HepG2 (cell line): ENCODE measurements around the gene PPP1R18. TPM values are rescaled to one million over a fixed set of nuclear protein-coding genes. Genes with fewer than 3 reads are reported as not detected.

Experiments
- AHR ChIP-seq: IDR thresholded peaks from 2 replicates; pipeline ENCODE4 v1.6.1; 2018; ENCODE audit warnings: missing genetic modification reagents, missing compliant biosample characterization
- ATF4 ChIP-seq, 2 experiments: fragments of 450-650 bp in 1 of 2; sonication (generic) in 1 of 2; formaldehyde crosslinking; IDR thresholded peaks; 2 replicates each; pipeline versions ENCODE4 v1.5.0 to v1.8.0; 2020 to 2022; ENCODE audit warnings: mild to moderate bottlenecking in 1 of 2, missing genetic modification reagents in 1 of 2
- FOXP1 ChIP-seq, 2 experiments: fragments of 450-650 bp in 1 of 2; IDR thresholded peaks; 2 replicates each; pipeline ENCODE4 v1.6.1; 2017 to 2018; ENCODE audit warnings: antibody characterized with exemption in 1 of 2
- HNRNPL ChIP-seq: fragments of 200-400 bp; formaldehyde crosslinking; IDR thresholded peaks from 2 replicates; pipeline ENCODE4 v1.6.1; 2017; ENCODE audit warnings: mild to moderate bottlenecking, low read depth, low read length
- IKZF5 ChIP-seq: IDR thresholded peaks from 2 replicates; pipeline ENCODE4 v1.6.1; 2018; ENCODE audit warnings: missing genetic modification reagents, mild to moderate bottlenecking, missing compliant biosample characterization
- KLF15 ChIP-seq: sonication (generic); formaldehyde crosslinking; IDR thresholded peaks from 2 replicates; pipeline ENCODE4 v1.8.1; 2023; ENCODE audit warnings: borderline replicate concordance, mild to moderate bottlenecking, inconsistent platforms, missing genetic modification reagents, mixed read lengths
- MEIS1 ChIP-seq: sonication (generic); formaldehyde crosslinking; IDR thresholded peaks from 2 replicates; pipeline ENCODE4 v1.9.0; 2021; ENCODE audit warnings: mild to moderate bottlenecking, missing genetic modification reagents, moderate library complexity, borderline replicate concordance
- MXD4 ChIP-seq: IDR thresholded peaks from 2 replicates; pipeline ENCODE4 v1.6.1; 2016; ENCODE audit warnings: mild to moderate bottlenecking, missing biosample characterization, missing genetic modification reagents
- MYNN ChIP-seq: sonication (generic); formaldehyde crosslinking; IDR thresholded peaks from 2 replicates; pipeline ENCODE4 v1.4.0; 2020; ENCODE audit warnings: mild to moderate bottlenecking, low read depth, missing genetic modification reagents
- REPIN1 ChIP-seq: sonication (generic); formaldehyde crosslinking; IDR thresholded peaks from 2 replicates; pipeline ENCODE4 v1.8.0; 2022; ENCODE audit warnings: missing genetic modification reagents, low read depth, mild to moderate bottlenecking, borderline replicate concordance
- SNAPC5 ChIP-seq: sonication (generic); formaldehyde crosslinking; IDR thresholded peaks from 2 replicates; pipeline ENCODE4 v1.8.1; 2023; ENCODE audit warnings: mild to moderate bottlenecking, missing genetic modification reagents, borderline replicate concordance
- SNRNP70 ChIP-seq: fragments of 200-400 bp; formaldehyde crosslinking; IDR thresholded peaks from 2 replicates; pipeline ENCODE4 v1.6.1; 2017; ENCODE audit warnings: mild to moderate bottlenecking, low read depth, low read length, moderate library complexity
- TFDP2 ChIP-seq: sonication (generic); formaldehyde crosslinking; IDR thresholded peaks from 2 replicates; pipeline ENCODE4 v1.4.0; 2020; ENCODE audit warnings: missing genetic modification reagents
- ZBTB33 ChIP-seq: sonication (generic); formaldehyde crosslinking; IDR thresholded peaks from 2 replicates; pipeline ENCODE4 v1.4.0; 2020; ENCODE audit warnings: missing genetic modification reagents
- ZNF274 ChIP-seq: sonication (generic); formaldehyde crosslinking; IDR thresholded peaks from 2 replicates; pipeline ENCODE4 v1.5.1; 2020; ENCODE audit warnings: mild to moderate bottlenecking, missing genetic modification reagents
- ZNF34 ChIP-seq: sonication (generic); formaldehyde crosslinking; IDR thresholded peaks from 2 replicates; pipeline ENCODE4 v1.4.0; 2020; ENCODE audit warnings: mild to moderate bottlenecking, missing genetic modification reagents, borderline replicate concordance
- ZNF552 ChIP-seq: sonication (generic); formaldehyde crosslinking; IDR thresholded peaks from 2 replicates; pipeline ENCODE4 v1.9.0; 2022; ENCODE audit warnings: missing genetic modification reagents, mild to moderate bottlenecking, borderline replicate concordance
- ZNF607 ChIP-seq: sonication (generic); formaldehyde crosslinking; IDR thresholded peaks from 2 replicates; pipeline ENCODE4 v1.5.1; 2020; ENCODE audit warnings: missing genetic modification reagents, mild to moderate bottlenecking, borderline replicate concordance
- ZNF7 ChIP-seq: IDR thresholded peaks from 2 replicates; pipeline ENCODE4 v1.6.1; 2016; ENCODE audit warnings: missing biosample characterization, missing genetic modification reagents
- polyA plus RNA-seq, 8 experiments: library from polyadenylated mRNA; depleted of rRNA in 3 of 8; stranded (reverse) in 7 of 8; unstranded in 1 of 8; fragments of >200 nt; fragmentation: Illumina TruSeq in 4 of 8; extraction: Trizol in 4 of 8; gene quantifications; 2 replicates each; pipeline versions ENCODE4 v1.2.1 to v1.2.3, GENCODE V29; 2011 to 2016; ENCODE audit warnings: low read depth in 4 of 8, missing spikeins in 1 of 8, mixed read lengths in 1 of 8; ENCODE audit not compliant: insufficient read depth in 1 of 8
- total RNA-seq, 5 experiments: library from RNA; depleted of rRNA; stranded (reverse); fragments of >200 nt; fragmentation: Illumina TruSeq; extraction: Trizol; gene quantifications; 2 replicates each; pipeline ENCODE4 v1.2.3, GENCODE V29; 2016; ENCODE audit warnings: low read depth in 1 of 5

The PPP1R18 gene
- total and polyA plus RNA-seq, 2 of the 13 experiments (the other 11 are each of a cell fraction or from before 2014, with no cell fraction given) = 4.9 to 9.2 TPM

- TF ChIP-seq ZNF552 (no peak), ZNF274 (CRISPR knock-in tag) (no peak), ZBTB33 (no peak), ZNF607 (CRISPR knock-in tag) (peak; percentile 53; the same call in 1 of the 2 replicates), HNRNPL (peak; percentile 61; the same call in 1 of the 2 replicates), ZNF34 (CRISPR knock-in tag) (no peak), FOXP1 (IDR thresholded peaks at IDR 0.05) (no peak), FOXP1 (CRISPR knock-in tag; IDR thresholded peaks at IDR 0.05) (no peak), IKZF5 (CRISPR knock-in tag) (no peak), ATF4 (CRISPR knock-in tag; IDR thresholded peaks at IDR 0.05) (no peak), SNRNP70 (no peak), AHR (CRISPR knock-in tag) (no peak), MXD4 (CRISPR knock-in tag) (no peak), TFDP2 (CRISPR knock-in tag) (no peak), ZNF7 (CRISPR knock-in tag) (no peak), KLF15 (CRISPR knock-in tag) (0 out of 2 replicates have a peak, but pooled peaks have one; percentile 33), REPIN1 (CRISPR knock-in tag) (no peak), SNAPC5 (CRISPR knock-in tag) (no peak), MYNN (CRISPR knock-in tag) (no peak), MEIS1 (CRISPR knock-in tag) (peak; percentile 53; the same call in 1 of the 2 replicates)
Observed at GRCh38 chr6:30720738-30721197, 34.3 kb upstream of the PPP1R18 start (continued).
